Osteoblast (primary cell): Measurements from ENCODE around the gene TNFAIP3. TPM values are rescaled to one million over a fixed set of nuclear protein-coding genes. Genes with fewer than 3 reads are reported as not detected.

Experiments used
- DNase-seq: peaks from one replicate; pipeline ENCODE4 v3.0.0; 2011; ENCODE audit warnings: low spot score, mixed read lengths; ENCODE audit not compliant: insufficient read length; ENCODE audit errors: missing footprints
- H2AFZ ChIP-seq: 2 replicates; pipeline ENCODE4 v1.6.0; 2011; ENCODE audit warnings: mild to moderate bottlenecking, low read length
- H3K27ac ChIP-seq: 2 replicates; pipeline ENCODE4 v1.5.1; 2011; ENCODE audit warnings: mild to moderate bottlenecking, low read depth, low read length, moderate library complexity
- H3K27me3 ChIP-seq: 2 replicates; pipeline ENCODE4 v1.6.0; 2012; ENCODE audit warnings: mild to moderate bottlenecking, control low read depth, inconsistent platforms, low read length, moderate library complexity; ENCODE audit not compliant: insufficient read depth
- H3K36me3 ChIP-seq: 2 replicates; pipeline ENCODE4 v1.5.1; 2011; ENCODE audit warnings: mild to moderate bottlenecking, low read length, control low read depth, moderate library complexity; ENCODE audit not compliant: insufficient read depth
- H3K4me1 ChIP-seq: 2 replicates; pipeline ENCODE4 v1.5.1; 2011; ENCODE audit warnings: mild to moderate bottlenecking, low read length, control low read depth, moderate library complexity; ENCODE audit not compliant: insufficient read depth
- H3K4me2 ChIP-seq: 2 replicates; pipeline ENCODE4 v1.6.0; 2011; ENCODE audit warnings: mild to moderate bottlenecking, low read length; ENCODE audit not compliant: insufficient read depth
- H3K4me3 ChIP-seq: fragments of 200-600 bp; sonication (generic); 3 replicates; pipeline ENCODE4 v1.5.1; 2012; ENCODE audit warnings: mild to moderate bottlenecking, low read length, inconsistent platforms; ENCODE audit not compliant: insufficient read depth
- H3K79me2 ChIP-seq: 2 replicates; pipeline ENCODE4 v1.6.0; 2012; ENCODE audit warnings: mild to moderate bottlenecking, low read length, control low read depth, inconsistent platforms; ENCODE audit not compliant: insufficient read depth
- H3K9me3 ChIP-seq: 2 replicates; pipeline ENCODE4 v1.5.1; 2011; ENCODE audit warnings: low read depth, low read length, control low read depth
- H4K20me1 ChIP-seq: 2 replicates; pipeline ENCODE4 v1.6.0; 2012; ENCODE audit warnings: mild to moderate bottlenecking, low read length, control low read depth; ENCODE audit not compliant: insufficient read depth
- CTCF ChIP-seq: IDR thresholded peaks from 2 replicates; pipeline ENCODE4 v1.5.1; 2011; ENCODE audit warnings: mild to moderate bottlenecking, low read depth, low read length, moderate library complexity; ENCODE audit errors: extremely low read depth
- total RNA-seq: library from RNA; depleted of rRNA; stranded (reverse); fragments of >200 nt; gene quantifications from 2 replicates; pipeline ENCODE4 v1.2.3, GENCODE V29; 2012

TNFAIP3 gene
- total RNA-seq, 1 donor = 10.5 TPM

- DNase-seq = no peak
- Histone ChIP-seq H3K27me3 (no peaks in the 10 kb centered on the region), H4K20me1 (peaks cover 3% of the 10 kb centered on the region), H3K4me1 (peaks cover 67% of the 10 kb centered on the region), H3K4me2 (peak overlapping the region; percentile 92), H3K9me3 (no peaks in the 10 kb centered on the region), H2AFZ (no peak overlapping the region), H3K4me3 (no peak overlapping the region), H3K27ac (peak overlapping the region; percentile 59), H3K36me3 (peaks cover 67% of the 10 kb centered on the region), H3K79me2 (peaks cover 96% of the 10 kb centered on the region)
- TF ChIP-seq CTCF = no peak
These were observed 7.4 kb downstream of the TNFAIP3 start for GRCh38 chr6:137874204-137875057.

- H3K27ac ChIP-seq = peak overlapping the region; percentile 59
- no peak overlapping the region for H2AFZ ChIP-seq
- H3K27me3 ChIP-seq = no peaks in the 10 kb centered on the region
- no peak overlapping the region for H3K4me3 ChIP-seq
- peaks cover 3% of the 10 kb centered on the region for H4K20me1 ChIP-seq
- peaks cover 64% of the 10 kb centered on the region for H3K4me1 ChIP-seq
- H3K79me2 ChIP-seq = peaks cover 95% of the 10 kb centered on the region
- no peak for DNase-seq
- peaks cover 74% of the 10 kb centered on the region for H3K36me3 ChIP-seq
- no peak for TF ChIP-seq CTCF
- H3K4me2 ChIP-seq = peak overlapping the region; percentile 3
- no peaks in the 10 kb centered on the region for H3K9me3 ChIP-seq
These were observed 8.0 kb downstream of the TNFAIP3 start for GRCh38 chr6:137875058-137875520.

GRCh38 chr6:137875606-137876005 is 8.5 kb downstream of the TNFAIP3 start:
- Histone ChIP-seq H3K79me2 (peaks cover 92% of the 10 kb centered on the region), H3K4me2 (no peak overlapping the region), H3K4me1 (peaks cover 64% of the 10 kb centered on the region), H2AFZ (no peak overlapping the region), H3K27ac (peak overlapping the region; percentile 59), H3K4me3 (no peak overlapping the region), H3K36me3 (peaks cover 79% of the 10 kb centered on the region), H3K27me3 (no peaks in the 10 kb centered on the region), H4K20me1 (peaks cover 2% of the 10 kb centered on the region), H3K9me3 (no peaks in the 10 kb centered on the region)
- no peak for TF ChIP-seq CTCF
- DNase-seq = no peak

GRCh38 chr6:137876547-137876946 is 9.5 kb downstream of the TNFAIP3 start:
- Histone ChIP-seq H3K9me3 (no peaks in the 10 kb centered on the region), H2AFZ (no peak overlapping the region), H3K27me3 (no peaks in the 10 kb centered on the region), H3K4me1 (peaks cover 64% of the 10 kb centered on the region), H3K36me3 (peaks cover 81% of the 10 kb centered on the region), H3K4me3 (no peak overlapping the region), H3K27ac (no peak overlapping the region), H3K4me2 (no peak overlapping the region), H4K20me1 (no peaks in the 10 kb centered on the region), H3K79me2 (peaks cover 83% of the 10 kb centered on the region)
- TF ChIP-seq CTCF = no peak
- DNase-seq = no peak
